ENCODE data around the gene OS9.

The OS9 gene

DNA sequence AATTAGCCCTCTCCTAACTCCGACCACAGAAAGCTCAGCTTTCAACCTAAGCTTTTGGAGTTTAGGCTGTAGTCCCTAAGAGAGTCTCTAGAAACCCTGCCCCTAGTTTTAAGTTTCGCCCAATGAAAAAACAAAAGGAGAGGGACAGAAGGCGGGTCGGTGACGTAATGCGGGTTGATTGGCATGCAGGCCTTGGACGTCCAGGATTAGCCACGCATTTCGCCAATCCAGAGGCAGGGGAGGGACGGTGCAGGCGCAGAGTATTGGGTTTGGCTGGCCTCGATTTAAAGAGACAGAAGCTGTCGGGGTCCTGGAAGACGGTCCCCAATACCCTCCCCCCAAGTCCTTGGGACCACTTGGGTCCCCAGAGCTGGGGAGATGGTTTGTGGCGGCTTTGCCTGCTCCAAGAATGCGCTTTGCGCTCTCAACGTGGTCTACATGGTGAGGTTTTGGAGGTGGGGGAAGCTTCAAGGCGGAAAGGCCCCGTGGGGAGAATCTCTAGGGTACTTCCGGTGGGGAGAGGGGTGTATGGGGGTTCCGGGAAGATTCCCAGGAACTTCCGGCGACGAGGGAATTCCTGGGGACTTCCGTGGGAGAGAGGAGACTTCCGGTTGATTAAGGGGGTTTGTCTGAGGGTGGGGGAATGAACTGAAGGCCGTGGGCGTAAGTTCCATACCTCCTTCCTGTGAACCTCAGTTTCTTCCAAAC lies 51.0 kb downstream of the OS9 start, which contains the start of gene TSPAN31:
Gene TSPAN31 (plus strand): TSS at position 263 of the 708 bp plus-strand sequence. CDS start 116 bp downstream, at position 379.
- H3K27ac ChIP-seq (ENCODE audit: low read length), result peak within 1 kb of the TSS; percentile 83
- H3K36me3 ChIP-seq (ENCODE audit: insufficient read depth, low read length), result peaks cover 35% of the 10 kb centered on the region
- H3K4me2 ChIP-seq (ENCODE audit: insufficient read depth, low read length), result peak within 1 kb of the TSS; percentile 68
- peaks cover 54% of the 10 kb centered on the region for H3K4me1 ChIP-seq (ENCODE audit: insufficient read depth, low read length)
- peak within 1 kb of the TSS; percentile 68 for H2AFZ ChIP-seq (ENCODE audit: low read depth, low read length)
- peak; percentile 73 for ATAC-seq (ENCODE audit: insufficient read depth, low read depth)
- no peaks in the 10 kb centered on the region for H3K9me3 ChIP-seq (ENCODE audit: insufficient read depth, low read length, severe bottlenecking)
- peaks cover 13% of the 10 kb centered on the region; the same call in 1 of the 2 replicates for H4K20me1 ChIP-seq (ENCODE audit: insufficient read depth, low read length)
- no peaks in the 10 kb centered on the region for H3K27me3 ChIP-seq (ENCODE audit: insufficient read depth, low read length, poor library complexity)
- H3K9ac ChIP-seq (ENCODE audit: low read depth, low read length), result peak within 1 kb of the TSS; percentile 65
- H3K79me2 ChIP-seq (ENCODE audit: insufficient read depth, low read length), result peaks cover 34% of the 10 kb centered on the region
- TF ChIP-seq, protein P1, sequence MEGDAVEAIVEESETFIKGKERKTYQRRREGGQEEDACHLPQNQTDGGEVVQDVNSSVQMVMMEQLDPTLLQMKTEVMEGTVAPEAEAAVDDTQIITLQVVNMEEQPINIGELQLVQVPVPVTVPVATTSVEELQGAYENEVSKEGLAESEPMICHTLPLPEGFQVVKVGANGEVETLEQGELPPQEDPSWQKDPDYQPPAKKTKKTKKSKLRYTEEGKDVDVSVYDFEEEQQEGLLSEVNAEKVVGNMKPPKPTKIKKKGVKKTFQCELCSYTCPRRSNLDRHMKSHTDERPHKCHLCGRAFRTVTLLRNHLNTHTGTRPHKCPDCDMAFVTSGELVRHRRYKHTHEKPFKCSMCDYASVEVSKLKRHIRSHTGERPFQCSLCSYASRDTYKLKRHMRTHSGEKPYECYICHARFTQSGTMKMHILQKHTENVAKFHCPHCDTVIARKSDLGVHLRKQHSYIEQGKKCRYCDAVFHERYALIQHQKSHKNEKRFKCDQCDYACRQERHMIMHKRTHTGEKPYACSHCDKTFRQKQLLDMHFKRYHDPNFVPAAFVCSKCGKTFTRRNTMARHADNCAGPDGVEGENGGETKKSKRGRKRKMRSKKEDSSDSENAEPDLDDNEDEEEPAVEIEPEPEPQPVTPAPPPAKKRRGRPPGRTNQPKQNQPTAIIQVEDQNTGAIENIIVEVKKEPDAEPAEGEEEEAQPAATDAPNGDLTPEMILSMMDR (IDR thresholded peaks at IDR 0.05; ENCODE audit: borderline replicate concordance, extremely low read depth, low read length, poor library complexity, severe bottlenecking), result no peak
- peak; percentile 91 for DNase-seq
- H3K4me3 ChIP-seq (ENCODE audit: low read depth in 1 of 2, low read length in 2 of 2), result peak within 1 kb of the TSS; percentile 27 to 71; a peak in 3 of 4 replicates

DNA sequence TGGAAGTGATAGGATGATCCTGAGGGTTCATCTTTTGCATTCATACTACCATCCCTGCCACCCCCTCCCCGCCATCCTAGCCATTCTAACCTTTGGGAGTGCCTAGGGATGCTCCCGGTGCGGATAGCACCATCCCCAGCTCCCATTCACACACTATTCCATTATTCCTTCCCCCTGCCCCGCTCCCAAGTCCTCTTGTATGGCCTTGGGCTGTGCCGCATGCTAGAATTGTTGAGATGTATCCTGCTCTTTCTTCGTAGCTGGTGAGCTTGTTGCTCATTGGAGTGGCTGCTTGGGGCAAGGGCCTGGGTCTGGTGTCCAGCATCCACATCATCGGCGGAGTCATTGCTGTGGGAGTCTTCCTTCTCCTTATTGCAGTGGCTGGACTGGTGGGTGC lies 51.6 kb downstream of the OS9 start:
- peaks cover 53% of the 10 kb centered on the region for H3K4me1 ChIP-seq (ENCODE audit: insufficient read depth, low read length)
- peaks cover 34% of the 10 kb centered on the region for H3K79me2 ChIP-seq (ENCODE audit: insufficient read depth, low read length)
- no peak overlapping the region for H2AFZ ChIP-seq (ENCODE audit: low read depth, low read length)
- TF ChIP-seq, protein P1 (IDR thresholded peaks at IDR 0.05; ENCODE audit: borderline replicate concordance, extremely low read depth, low read length, poor library complexity, severe bottlenecking), result no peak
- TF ChIP-seq EZH2 (IDR thresholded peaks at IDR 0.05; ENCODE audit: borderline replicate concordance, low read depth, low read length, severe bottlenecking), result no peak
- peaks cover 40% of the 10 kb centered on the region for H3K36me3 ChIP-seq (ENCODE audit: insufficient read depth, low read length)
- H3K27me3 ChIP-seq (ENCODE audit: insufficient read depth, low read length, poor library complexity), result no peaks in the 10 kb centered on the region
- H3K9me3 ChIP-seq (ENCODE audit: insufficient read depth, low read length, severe bottlenecking), result no peaks in the 10 kb centered on the region
- H3K4me2 ChIP-seq (ENCODE audit: insufficient read depth, low read length), result peak overlapping the region; percentile 68
- peak overlapping the region; percentile 27 to 71; a peak in 3 of 4 replicates for H3K4me3 ChIP-seq (ENCODE audit: low read depth in 1 of 2, low read length in 2 of 2)
- ATAC-seq (ENCODE audit: insufficient read depth, low read depth) (no peak), DNase-seq (no peak)
- H3K9ac ChIP-seq (ENCODE audit: low read depth, low read length), result peak overlapping the region; percentile 65
- peak overlapping the region; percentile 83 for H3K27ac ChIP-seq (ENCODE audit: low read length)
- H4K20me1 ChIP-seq (ENCODE audit: insufficient read depth, low read length), result peaks cover 14% of the 10 kb centered on the region; the same call in 1 of the 2 replicates

DNA sequence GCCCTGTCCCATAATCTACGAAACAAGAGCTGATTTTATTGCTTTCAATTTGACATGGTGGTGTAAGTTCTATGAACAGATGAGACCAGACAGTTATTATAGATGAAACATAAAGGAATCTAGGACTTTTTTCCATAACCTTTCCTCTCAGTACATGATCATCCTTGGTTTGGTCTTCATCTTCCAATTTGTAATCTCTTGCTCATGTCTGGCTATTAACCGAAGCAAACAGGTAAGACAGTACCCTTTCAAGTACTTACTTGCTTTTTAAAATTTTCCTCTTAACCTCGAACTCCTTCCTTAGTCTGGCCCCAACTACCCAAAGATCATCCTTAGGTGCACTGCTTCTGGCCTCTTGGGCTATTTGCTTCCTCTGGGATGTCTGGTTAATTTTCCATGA lies 52.1 kb downstream of the OS9 start:
- peaks cover 53% of the 10 kb centered on the region for H3K4me1 ChIP-seq (ENCODE audit: insufficient read depth, low read length)
- ATAC-seq (ENCODE audit: insufficient read depth, low read depth), result no peak
- H4K20me1 ChIP-seq (ENCODE audit: insufficient read depth, low read length), result peaks cover 14% of the 10 kb centered on the region; the same call in 1 of the 2 replicates
- H3K9me3 ChIP-seq (ENCODE audit: insufficient read depth, low read length, severe bottlenecking), result no peaks in the 10 kb centered on the region
- no peaks in the 10 kb centered on the region for H3K27me3 ChIP-seq (ENCODE audit: insufficient read depth, low read length, poor library complexity)
- peaks cover 45% of the 10 kb centered on the region for H3K36me3 ChIP-seq (ENCODE audit: insufficient read depth, low read length)
- H3K4me2 ChIP-seq (ENCODE audit: insufficient read depth, low read length), result peak overlapping the region; percentile 68; the same call in 1 of the 2 replicates
- no peak overlapping the region for H2AFZ ChIP-seq (ENCODE audit: low read depth, low read length)
- peaks cover 34% of the 10 kb centered on the region for H3K79me2 ChIP-seq (ENCODE audit: insufficient read depth, low read length)
- peak overlapping the region; percentile 65 for H3K9ac ChIP-seq (ENCODE audit: low read depth, low read length)
- H3K4me3 ChIP-seq (ENCODE audit: low read depth in 1 of 2, low read length in 2 of 2), result peak overlapping the region in 1 of 2 experiments; percentile 71; a peak in 2 of 4 replicates
- H3K27ac ChIP-seq (ENCODE audit: low read length), result no peak overlapping the region
- DNase-seq, result no peak
- TF ChIP-seq, protein P1 (IDR thresholded peaks at IDR 0.05; ENCODE audit: borderline replicate concordance, extremely low read depth, low read length, poor library complexity, severe bottlenecking), result no peak
- no peak for TF ChIP-seq EZH2 (IDR thresholded peaks at IDR 0.05; ENCODE audit: borderline replicate concordance, low read depth, low read length, severe bottlenecking)

All from DND-41 (cell line).